HG03108 (cell line): ENCODE results near the gene DTNBP1.

Experiments used
- ATAC-seq: cut with Tn5 transposase; IDR thresholded peaks from one replicate; pipeline ENCODE4 v1.9.1; 2021; ENCODE audit warnings: moderate library complexity; ENCODE audit not compliant: unreplicated experiment

DTNBP1 gene

DNA sequence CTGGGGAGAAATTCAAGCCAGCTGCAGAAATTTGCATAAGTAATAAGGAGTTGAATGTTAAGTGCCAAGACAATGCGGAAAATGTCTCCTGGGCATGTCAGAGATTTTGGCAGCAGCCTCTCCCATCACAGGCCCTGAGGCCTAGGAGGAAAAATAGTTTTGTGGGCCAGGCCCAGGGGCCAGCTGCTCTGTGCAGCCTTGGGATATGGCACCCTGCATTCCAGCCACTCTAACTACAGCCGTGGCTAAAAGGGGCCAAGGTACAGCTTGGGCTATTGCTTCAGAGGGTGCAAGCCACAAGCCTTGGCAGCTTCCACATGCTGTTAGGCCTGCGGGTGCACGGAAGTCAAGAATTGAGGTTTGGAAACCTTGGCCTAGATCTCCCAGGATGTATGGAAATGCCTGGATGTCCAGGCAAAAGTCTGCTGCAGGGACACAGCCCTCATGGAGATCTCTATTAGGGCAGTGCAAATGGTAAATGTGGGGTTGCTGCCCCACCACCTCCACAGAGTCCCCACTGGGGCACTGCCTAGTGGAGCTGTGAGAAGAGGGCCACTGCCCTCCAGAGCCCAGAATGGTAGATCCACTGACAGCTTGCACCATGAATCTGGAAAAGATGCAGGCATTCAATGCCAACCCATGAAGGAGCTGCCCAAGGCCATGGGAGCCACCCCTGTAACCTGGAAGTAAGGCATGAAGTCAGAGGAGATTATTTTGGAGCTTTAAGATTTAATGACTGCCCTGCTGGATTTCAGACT, 126.5 kb downstream of the DTNBP1 start:
- no peak for ATAC-seq

DNA sequence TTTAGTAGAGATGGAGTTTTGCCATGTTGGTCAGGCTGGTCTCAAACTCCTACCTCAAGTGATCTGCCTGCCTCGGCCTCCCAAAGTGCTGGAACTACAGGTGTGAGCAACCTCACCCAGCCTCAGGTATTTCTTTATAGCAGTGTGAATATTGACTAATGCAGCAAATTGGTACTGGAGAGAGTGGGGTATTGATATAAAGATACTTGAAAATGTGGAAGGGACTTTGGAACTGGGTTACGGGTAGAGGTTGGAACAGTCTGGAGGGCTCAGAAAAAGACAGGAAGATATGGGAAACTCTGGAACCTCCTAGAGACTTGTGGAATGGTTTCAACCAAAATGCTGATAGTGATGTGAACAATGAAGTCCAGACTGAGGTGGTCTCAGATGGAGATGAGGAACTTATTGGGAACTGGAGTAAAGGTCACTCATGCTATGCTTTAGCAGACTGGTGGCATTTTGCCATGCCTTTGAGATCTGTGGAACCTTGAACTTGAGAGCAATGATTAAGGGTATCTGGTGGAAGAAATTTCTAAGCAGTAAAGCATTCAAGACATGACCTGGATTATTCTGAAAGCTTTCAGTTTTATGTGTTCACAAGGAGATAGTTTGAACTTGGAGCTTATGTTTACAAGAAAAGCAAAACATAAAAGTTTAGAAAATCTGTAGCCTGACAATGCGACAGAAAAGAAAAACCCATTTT, 127.2 kb downstream of the DTNBP1 start:
- ATAC-seq, result no peak

DNA sequence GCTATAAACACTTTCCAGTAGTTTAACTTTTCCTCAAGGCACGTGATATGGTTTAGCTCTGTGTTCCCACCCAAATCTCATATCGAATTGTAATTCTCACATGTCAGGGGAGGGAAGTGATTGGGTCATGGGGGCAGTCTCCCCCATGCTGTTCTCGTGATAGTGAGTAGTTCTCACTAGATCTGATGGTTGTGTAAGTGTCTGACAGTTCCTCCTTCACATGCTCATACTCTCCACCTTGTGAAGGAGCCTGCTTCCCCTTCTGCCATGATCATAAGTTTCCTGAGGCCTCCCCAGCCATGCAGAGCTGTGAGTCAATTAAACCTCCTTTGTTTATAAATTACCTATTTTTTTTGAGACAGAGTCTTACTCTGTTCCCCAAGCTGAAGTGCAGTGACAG, 127.9 kb downstream of the DTNBP1 start:
- no peak for ATAC-seq

DNA sequence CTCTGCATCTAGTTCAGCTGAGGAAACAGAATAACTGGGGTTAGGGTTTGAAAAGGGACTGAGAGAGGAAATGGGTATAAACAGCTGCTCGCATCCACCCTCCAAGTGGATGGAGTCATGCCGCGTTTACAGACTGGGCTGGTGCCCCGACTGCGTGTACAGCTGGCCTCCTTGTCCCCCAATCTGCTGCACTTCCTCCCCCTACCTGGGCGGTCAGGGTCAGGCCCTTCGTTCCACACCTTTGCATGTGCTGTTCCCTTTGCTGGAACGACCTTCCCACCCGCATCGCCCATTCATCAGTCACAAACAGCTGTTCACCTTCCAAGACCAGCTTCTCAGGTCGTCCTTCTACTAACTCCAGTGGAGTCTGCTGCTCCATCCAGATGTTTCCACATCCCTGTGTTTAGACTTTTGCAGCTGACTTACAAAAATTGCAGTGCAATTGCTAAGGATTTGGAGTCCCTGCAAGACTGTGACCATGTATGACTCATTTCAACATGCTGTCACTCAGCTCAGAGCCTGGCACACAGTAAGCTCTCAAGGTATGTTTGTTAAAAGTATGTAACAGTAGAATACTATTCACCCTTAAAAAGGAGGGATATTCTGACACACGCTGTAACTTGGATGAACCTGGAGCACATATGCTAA, 129.3 kb downstream of the DTNBP1 start:
- ATAC-seq, result no peak

DNA sequence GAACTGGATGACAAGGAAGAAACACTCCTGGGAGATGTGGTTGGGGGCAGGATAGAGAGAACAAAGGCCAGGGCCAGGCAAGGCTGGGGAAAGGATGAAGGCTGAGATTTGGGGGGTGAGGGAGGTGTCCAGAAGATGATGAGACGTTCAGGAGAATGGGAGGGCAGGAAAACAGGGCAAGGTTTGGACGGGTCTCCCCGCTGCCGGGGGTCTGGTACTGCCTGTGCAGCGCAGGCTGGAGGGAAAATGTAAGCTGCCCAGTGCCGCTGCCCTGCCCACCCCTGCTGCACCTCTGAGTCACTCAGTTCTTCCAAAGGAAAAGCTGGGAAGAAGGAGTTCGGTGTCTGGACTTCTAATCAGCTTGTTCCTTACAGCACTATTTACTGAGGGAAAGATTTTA, 130.9 kb downstream of the DTNBP1 start:
- ATAC-seq, result no peak

DNA sequence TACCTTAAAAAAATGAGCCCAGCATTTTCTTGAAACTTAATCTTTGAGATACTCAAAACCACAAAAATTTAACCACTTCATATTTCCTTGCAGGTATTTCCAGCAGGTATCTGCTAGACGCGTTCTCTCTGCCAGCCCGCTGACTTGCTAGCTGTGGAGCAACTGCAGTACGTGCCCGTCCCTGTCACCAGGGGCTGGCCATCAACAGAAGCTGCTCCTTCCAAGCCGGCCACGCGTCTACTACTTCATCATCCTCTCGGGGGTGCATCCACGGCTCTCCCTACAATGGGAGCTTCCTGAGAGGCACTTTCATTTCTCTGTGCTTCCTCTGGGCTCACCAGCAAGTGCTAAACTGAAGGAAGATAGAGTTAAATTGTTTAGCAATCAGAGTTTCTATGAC, 132.4 kb downstream of the DTNBP1 start:
- no peak for ATAC-seq

DNA sequence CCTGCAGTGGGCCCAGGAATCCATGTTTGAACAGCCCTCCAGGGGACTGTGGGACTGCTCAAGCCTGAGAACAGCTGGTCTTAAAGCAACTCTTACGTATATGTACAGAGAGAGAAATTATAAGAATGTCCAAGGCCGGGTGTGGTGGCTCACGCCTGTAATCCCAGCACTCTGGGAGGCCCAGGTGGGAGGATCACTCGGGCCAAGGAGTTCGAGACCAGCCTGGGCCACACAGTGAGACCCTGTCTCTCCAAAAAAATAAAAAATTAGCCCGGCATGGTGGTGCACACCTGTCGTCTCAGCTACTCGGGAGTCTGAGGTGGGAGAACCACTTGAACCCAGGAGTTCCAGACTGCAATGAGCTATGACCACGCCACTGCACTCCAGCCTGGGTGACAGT, 134.0 kb downstream of the DTNBP1 start:
- no peak for ATAC-seq

DNA sequence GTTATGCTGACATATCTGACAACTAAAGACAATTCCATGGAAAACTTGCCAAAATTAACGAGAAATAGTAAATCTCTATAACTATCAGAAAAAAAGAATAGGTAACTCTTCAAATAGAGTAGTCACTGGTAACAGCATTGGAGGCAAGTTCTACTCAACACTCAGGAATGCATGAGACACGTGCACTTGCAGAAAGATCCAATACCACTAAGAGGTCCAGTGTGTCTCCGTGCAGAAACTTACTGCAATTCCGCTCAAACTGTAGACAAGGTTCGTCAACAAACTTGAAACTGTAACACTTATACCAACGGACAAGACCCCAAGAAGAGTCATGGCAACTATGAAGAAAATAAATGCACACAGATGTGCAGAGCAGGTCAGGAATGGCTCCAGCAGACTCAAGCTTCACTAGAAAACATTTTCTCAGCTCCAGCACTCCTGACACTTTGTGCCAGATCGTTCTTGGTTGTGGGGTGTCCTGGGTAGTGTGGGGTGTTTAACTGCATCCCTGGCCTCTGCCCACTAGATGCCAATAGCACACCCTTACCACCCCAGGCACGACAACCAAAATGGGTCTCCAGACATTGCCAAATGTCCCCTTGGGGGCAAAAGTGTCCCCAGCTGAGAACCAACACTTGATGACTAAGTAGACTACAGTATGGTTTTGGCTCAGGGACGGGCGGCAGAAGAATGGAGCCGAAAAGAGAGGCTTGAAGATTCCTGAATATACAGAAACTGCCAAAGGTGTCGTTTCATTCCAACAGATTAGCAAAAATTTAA, 134.8 kb downstream of the DTNBP1 start:
- no peak for ATAC-seq

DNA sequence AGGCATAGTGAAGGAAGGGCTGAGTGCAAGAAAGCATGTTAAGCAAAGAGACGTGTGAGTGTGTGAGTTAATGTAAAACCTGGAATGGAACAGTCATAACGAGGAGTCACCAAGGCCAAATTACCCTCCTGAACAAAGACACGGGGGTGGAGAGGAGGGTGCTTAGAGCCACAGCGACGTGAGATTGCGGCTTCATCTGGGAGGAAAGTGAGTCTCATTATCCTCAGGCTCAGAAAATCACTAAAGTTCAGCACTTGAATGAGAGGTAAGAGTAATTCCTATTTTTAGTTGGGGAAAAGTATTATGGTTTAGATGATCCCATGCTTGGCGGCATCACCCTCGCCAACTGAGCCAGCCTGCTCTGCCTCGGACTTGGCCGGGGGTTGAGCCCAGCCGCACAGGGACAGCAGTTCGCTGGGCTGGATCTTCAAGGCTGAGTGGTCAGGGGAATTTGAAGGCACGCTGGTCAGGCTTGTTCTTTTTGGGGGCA, 136.6 kb downstream of the DTNBP1 start:
- ATAC-seq, result peak; percentile 57

DNA sequence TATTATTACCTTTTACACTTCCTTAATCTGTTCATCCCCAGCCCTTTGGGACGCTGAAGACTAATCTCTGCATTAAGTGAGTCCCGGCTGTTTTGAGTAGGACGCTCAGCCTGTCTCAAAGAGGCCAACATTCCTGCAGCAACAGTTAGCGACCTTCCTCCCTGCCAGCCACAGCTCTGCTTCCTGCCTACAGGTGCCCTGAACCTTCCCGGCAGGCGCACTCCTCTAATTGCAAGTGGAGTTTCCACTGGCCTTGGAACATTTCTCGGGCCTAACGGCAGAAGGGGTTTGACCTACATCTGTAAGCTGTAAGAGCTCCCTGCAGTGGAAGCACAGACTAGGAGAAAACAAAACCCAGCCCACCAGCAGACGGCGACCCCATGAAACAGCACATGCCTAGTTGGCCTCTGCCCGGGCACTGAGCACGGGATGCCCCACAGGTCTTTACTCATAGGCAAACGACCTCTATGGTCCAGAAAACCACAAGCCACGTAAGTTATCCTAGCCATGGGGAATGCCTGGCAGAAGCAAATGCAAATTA, 137.9 kb downstream of the DTNBP1 start:
- ATAC-seq, result no peak

DNA sequence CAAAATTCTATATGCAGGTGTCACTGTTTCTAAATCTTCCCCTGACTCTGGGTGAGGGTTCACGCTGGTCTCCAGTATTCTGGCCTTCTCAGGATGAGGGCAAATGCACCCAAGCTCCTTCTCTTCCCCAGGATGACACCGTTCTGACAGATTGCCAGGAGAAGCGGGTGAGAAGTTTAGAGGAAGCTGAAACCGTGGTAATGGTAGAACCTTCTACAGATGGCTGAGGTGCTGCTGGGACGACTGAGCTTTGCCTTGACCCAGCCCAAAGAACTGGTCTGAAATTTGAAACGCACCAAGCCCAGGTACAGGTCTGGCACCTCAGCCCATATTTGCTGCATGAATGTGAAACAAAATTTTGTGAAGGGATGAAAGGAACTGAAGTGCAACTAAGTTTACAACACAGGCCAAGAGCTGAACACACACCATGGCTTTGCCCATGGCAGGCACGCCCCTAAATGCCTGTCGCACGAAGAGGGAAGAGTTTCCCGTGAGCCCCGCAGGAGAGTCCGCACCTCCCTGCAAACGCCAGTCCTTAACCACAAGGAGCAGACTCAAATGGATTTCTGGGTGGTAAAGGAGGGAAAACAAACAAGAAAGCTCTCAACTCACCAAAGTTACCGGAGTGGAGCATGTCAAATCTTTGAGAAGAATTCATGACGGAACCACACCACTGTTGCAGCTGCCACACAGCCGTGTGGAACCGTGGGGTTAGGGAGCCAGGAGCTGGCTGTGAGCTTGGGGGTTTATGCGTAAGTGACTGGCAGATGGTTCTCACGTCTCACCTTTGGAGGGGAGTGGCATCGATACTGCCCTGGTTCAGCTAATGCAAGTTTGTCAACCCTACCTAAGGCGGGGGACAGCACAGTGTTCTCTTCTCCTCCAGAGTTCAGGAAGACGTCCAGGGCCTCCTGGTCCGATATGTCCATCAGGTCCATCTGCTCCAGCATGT, 138.9 kb downstream of the DTNBP1 start:
- no peak for ATAC-seq

DNA sequence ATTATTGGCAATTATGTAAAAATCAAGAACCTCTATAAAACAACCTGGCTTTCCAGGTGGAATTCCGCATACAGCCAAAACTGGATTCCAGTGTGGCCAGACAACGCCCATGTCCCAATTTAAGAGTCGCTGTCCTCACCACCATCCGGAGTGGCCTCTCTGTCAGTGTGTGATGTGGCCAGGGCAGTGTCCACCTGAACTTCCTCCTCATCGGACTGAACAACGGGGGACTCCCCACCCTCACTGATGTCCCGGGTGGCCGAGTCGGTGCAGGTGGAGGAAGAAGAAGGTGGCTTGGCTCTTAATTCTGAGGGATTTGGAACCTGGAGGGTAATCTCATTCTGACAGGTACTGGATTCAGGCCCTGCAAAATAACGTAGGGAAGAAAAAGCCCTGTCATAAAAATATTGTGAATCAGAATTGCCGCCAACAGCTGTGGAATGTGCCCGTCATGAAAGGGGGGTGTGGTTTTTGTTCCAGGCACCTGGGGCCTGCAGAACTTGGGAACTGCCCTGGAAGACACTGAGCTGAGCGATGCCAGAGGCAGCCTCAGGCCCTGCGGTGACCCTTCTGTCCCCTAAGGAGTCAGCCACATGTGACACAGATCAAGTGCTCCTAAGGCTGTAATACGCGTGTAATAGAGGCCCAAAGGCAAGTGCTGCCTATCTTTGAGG, 139.8 kb downstream of the DTNBP1 start:
- no peak for ATAC-seq

DNA sequence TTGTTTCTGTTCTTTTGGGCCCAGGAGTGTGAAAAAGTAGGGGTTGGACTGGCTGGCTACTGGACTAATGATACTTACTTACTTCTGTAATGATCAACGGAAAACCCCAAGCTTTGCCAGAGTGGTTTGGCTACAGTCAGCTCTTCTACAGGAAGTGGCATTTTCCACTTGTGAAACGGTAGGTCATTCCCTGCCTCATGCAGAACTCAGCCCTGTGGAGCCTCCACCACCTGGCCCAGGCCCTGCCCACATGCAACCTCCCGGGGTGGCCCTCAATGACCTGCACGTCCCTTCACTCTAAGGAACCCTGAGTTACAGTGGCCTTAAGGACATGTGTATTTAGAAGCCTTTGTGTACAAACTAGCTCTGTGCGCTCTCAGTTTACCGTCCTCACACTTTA, 140.4 kb downstream of the DTNBP1 start:
- ATAC-seq, result no peak

DNA sequence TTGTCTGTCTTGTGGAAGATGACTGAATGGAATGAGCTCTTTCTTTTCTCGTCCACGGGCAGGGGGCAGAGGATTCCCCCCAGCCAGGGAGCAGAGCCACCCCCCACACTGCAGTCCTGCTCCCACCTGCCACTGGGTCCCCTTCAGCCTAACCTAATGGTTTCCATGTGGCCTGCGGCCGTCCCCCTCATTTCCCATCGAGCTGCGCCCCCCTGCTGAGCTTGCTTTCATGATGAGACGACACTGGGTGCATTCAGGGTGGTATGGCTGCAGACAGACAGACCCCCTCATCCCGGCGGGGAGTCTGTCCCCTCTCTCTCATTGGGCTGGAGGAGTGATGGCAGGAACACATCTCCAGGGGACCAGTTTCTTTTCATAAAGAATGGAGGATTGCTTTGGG, 140.8 kb downstream of the DTNBP1 start:
- ATAC-seq, result no peak

DNA sequence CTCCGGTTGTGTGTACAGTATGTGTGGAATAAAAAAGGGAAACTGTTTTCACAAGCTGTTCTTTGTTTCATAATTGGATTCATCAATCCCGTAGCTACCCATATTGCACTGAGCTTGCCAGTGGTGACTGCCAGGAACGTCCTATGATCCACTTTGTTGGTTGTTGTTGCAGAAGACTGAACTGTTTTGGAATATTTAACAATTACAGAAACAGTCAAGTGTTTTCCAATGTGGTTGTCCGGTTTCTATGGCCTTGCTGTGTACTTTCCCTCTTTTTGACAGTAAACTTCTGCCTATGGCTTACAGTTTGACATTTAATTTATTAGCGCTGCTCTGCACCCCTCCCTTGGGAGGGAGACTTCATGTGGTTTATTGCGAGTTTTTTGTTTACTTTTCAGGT, 141.2 kb downstream of the DTNBP1 start:
- no peak for ATAC-seq

DNA sequence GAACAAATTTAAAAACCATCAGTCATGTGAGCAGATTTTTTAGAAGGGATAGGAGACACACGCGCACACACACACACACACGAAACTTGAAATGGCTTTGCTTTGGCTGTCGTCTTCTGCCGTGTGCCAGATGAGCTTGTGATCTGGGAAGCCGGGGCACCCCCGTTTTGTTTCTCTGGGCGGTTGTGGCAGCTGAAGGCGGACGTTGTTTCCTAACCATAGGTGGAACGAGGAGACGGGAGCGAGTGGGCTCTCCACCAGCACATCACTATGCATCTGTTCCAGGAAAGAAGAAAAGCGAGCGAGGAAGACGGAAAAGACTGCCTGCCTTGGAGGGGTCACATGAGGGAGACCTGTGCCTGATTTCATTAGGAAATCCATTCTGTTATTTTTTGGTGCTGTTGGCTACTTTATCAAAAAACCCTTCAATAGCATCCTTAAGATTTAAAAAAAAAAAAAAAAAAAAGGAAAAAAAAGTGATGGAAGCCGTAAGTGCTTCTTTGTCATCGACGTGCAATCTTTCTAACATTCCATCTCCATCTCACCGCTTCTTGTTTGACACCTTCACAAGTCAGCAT, 142.1 kb downstream of the DTNBP1 start:
- ATAC-seq, result no peak

DNA sequence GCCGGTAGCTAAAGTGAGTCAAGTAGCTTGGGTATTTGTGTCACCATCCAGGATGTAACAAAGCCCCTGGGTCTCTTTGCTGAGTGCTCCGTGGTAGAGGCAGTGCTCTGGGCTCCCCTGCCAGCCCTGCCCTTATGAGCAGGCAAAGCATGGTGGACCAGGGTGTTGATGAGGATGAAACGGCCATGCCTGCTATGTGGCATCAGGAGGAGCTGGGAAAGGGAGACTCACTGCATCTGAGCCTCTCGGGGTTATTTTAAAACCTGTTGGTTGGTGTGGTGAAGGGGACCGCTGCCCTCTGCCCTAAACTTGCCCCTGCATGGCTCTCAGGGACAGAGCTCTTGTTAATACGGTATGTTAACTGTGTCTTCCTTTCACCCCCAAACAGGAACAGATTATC, 143.1 kb downstream of the DTNBP1 start:
- ATAC-seq, result no peak

DNA sequence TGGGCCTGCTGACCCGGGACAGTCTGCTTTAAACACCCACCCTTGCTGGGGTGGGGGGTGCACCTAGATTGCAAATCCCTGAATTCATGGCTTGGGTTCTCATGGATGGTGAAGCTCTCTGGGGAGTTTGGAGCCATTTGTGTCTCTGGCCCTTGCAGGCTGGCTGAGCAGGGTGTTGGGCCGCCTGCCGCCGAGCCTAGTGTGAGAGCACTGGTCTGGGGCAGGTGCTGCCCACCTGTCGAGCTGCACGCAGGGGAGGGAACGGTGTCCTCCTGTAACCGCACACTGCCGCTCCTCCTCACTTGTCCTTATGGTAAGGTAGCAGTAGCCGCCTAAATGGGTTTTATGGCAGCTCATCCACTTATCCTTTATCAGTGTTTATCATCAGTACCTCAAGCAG, 143.9 kb downstream of the DTNBP1 start:
- ATAC-seq, result no peak

DNA sequence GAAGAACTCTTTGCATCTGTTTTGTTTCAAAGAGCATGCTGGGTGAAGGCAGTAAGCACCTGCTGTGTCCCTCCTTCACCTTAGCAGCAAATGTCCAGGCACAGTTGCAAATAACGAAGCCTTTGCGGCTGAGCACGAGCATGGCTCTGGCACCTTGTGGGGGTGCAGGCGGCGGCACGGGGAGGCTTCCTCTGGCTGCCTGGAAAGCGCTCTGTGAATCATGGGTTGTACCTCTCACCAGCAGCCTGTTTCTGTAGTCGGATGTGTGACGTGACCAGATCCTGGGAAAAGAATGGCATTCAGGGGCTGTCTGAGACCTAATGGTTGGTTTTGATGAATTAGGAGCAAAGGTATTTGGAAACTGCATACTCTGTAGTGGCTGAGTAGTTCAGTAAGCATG, 144.8 kb downstream of the DTNBP1 start:
- no peak for ATAC-seq
